ENCODE measurements around the gene ATP8B4.

GRCh38 chr15:49979705-49980382 lies 139.2 kb downstream of the ATP8B4 start:
- TF ChIP-seq, protein P1, sequence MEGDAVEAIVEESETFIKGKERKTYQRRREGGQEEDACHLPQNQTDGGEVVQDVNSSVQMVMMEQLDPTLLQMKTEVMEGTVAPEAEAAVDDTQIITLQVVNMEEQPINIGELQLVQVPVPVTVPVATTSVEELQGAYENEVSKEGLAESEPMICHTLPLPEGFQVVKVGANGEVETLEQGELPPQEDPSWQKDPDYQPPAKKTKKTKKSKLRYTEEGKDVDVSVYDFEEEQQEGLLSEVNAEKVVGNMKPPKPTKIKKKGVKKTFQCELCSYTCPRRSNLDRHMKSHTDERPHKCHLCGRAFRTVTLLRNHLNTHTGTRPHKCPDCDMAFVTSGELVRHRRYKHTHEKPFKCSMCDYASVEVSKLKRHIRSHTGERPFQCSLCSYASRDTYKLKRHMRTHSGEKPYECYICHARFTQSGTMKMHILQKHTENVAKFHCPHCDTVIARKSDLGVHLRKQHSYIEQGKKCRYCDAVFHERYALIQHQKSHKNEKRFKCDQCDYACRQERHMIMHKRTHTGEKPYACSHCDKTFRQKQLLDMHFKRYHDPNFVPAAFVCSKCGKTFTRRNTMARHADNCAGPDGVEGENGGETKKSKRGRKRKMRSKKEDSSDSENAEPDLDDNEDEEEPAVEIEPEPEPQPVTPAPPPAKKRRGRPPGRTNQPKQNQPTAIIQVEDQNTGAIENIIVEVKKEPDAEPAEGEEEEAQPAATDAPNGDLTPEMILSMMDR (IDR thresholded peaks at IDR 0.05), result no peak
- no peak for TF ChIP-seq POLR2A (IDR thresholded peaks at IDR 0.05)

Data from thyroid gland (tissue), 4 donors.